Measurements from ENCODE around the gene SLIT2.
A peak's percentile ranks its signal among the peaks of the same experiment; 100 is the strongest.

SLIT2 gene

GRCh38 chr4:20217951-20218350 lies 33.8 kb upstream of the SLIT2 start:
- no peak for TF ChIP-seq CTCF (IDR thresholded peaks at IDR 0.05; ENCODE audit: low read depth, low read length)
- H3K9ac ChIP-seq (ENCODE audit: low read length): no peak overlapping the region

GRCh38 chr4:20219521-20219920 lies 32.2 kb upstream of the SLIT2 start:
- H3K27me3 ChIP-seq (ENCODE audit: low read depth, low read length): no peaks in the 10 kb centered on the region
- TF ChIP-seq EZH2phosphoT487 (IDR thresholded peaks at IDR 0.05; ENCODE audit: low read depth) (no peak), CTCF (IDR thresholded peaks at IDR 0.05; ENCODE audit: low read depth, low read length) (no peak)
- no peaks in the 10 kb centered on the region for H3K4me1 ChIP-seq (ENCODE audit: low read length)
- H3K4me2 ChIP-seq (ENCODE audit: low read length): no peak overlapping the region
- H3K9ac ChIP-seq (ENCODE audit: low read length): no peak overlapping the region
- H3K27ac ChIP-seq (ENCODE audit: low read length): no peak overlapping the region
- no peaks in the 10 kb centered on the region for H3K79me2 ChIP-seq (ENCODE audit: low read length)
- peaks cover 6% of the 10 kb centered on the region; the same call in 1 of the 2 replicates for H3K9me3 ChIP-seq (ENCODE audit: insufficient read depth, low read length)
- H3K4me3 ChIP-seq (ENCODE audit: low read length): no peak overlapping the region
- H4K20me1 ChIP-seq (ENCODE audit: insufficient read depth, low read length): no peaks in the 10 kb centered on the region
- no peaks in the 10 kb centered on the region for H3K36me3 ChIP-seq (replicated peaks; ENCODE audit: low read depth, low read length)
- H2AFZ ChIP-seq (ENCODE audit: low read depth, low read length): no peak overlapping the region

More at GRCh38 chr4:20217951-20218350, 33.8 kb upstream of the SLIT2 start:
- H3K4me3 ChIP-seq (ENCODE audit: low read length): no peak overlapping the region
- H3K4me2 ChIP-seq (ENCODE audit: low read length): no peak overlapping the region
- no peak overlapping the region for H3K27ac ChIP-seq (ENCODE audit: low read length)
- no peaks in the 10 kb centered on the region for H3K36me3 ChIP-seq (replicated peaks; ENCODE audit: low read depth, low read length)
- H2AFZ ChIP-seq (ENCODE audit: low read depth, low read length): no peak overlapping the region
- H3K27me3 ChIP-seq (ENCODE audit: low read depth, low read length): no peaks in the 10 kb centered on the region
- no peaks in the 10 kb centered on the region for H4K20me1 ChIP-seq (ENCODE audit: insufficient read depth, low read length)
- no peaks in the 10 kb centered on the region for H3K4me1 ChIP-seq (ENCODE audit: low read length)
- no peaks in the 10 kb centered on the region for H3K79me2 ChIP-seq (ENCODE audit: low read length)
- no peaks in the 10 kb centered on the region for H3K9me3 ChIP-seq (ENCODE audit: insufficient read depth, low read length)

- Histone ChIP-seq H3K4me3 (ENCODE audit: low read length) (no peak overlapping the region), H3K4me1 (ENCODE audit: low read length) (no peaks in the 10 kb centered on the region), H4K20me1 (ENCODE audit: insufficient read depth, low read length) (no peaks in the 10 kb centered on the region), H3K4me2 (ENCODE audit: low read length) (no peak overlapping the region), H3K79me2 (ENCODE audit: low read length) (no peaks in the 10 kb centered on the region), H3K9ac (ENCODE audit: low read length) (no peak overlapping the region), H3K27me3 (ENCODE audit: low read depth, low read length) (no peaks in the 10 kb centered on the region), H3K27ac (ENCODE audit: low read length) (no peak overlapping the region), H3K36me3 (replicated peaks; ENCODE audit: low read depth, low read length) (no peaks in the 10 kb centered on the region), H3K9me3 (ENCODE audit: insufficient read depth, low read length) (no peaks in the 10 kb centered on the region), H2AFZ (ENCODE audit: low read depth, low read length) (no peak overlapping the region)
- TF ChIP-seq CTCF (IDR thresholded peaks at IDR 0.05; ENCODE audit: low read depth, low read length) (no peak), EZH2phosphoT487 (IDR thresholded peaks at IDR 0.05; ENCODE audit: low read depth) (no peak)
These were observed 13.7 kb upstream of the SLIT2 start for GRCh38 chr4:20237894-20238537.

- Histone ChIP-seq H3K4me3 (ENCODE audit: low read length) (no peak overlapping the region), H4K20me1 (ENCODE audit: insufficient read depth, low read length) (no peaks in the 10 kb centered on the region), H3K27me3 (ENCODE audit: low read depth, low read length) (no peaks in the 10 kb centered on the region), H3K9me3 (ENCODE audit: insufficient read depth, low read length) (no peaks in the 10 kb centered on the region), H3K4me1 (ENCODE audit: low read length) (peaks cover 3% of the 10 kb centered on the region; the same call in 1 of the 2 replicates), H2AFZ (ENCODE audit: low read depth, low read length) (peak overlapping the region; percentile 49; the same call in 1 of the 2 replicates), H3K79me2 (ENCODE audit: low read length) (no peaks in the 10 kb centered on the region), H3K4me2 (ENCODE audit: low read length) (peak overlapping the region; percentile 13; the same call in 1 of the 2 replicates), H3K9ac (ENCODE audit: low read length) (no peak overlapping the region), H3K36me3 (replicated peaks; ENCODE audit: low read depth, low read length) (no peaks in the 10 kb centered on the region), H3K27ac (ENCODE audit: low read length) (no peak overlapping the region)
- TF ChIP-seq EZH2phosphoT487 (IDR thresholded peaks at IDR 0.05; ENCODE audit: low read depth): no peak
- TF ChIP-seq CTCF (IDR thresholded peaks at IDR 0.05; ENCODE audit: low read depth, low read length): peak; percentile 86
These were observed 3.5 kb upstream of the SLIT2 start for GRCh38 chr4:20248155-20248558.

Measured in OCI-LY3 (cell line).